ENCODE measurements around the gene IRAK1.
"Not testable (repeated sequence)": the region's sequence is repeated elsewhere in the genome, so short reads cannot be mapped to it uniquely, and the experiment has no call there.

Gene IRAK1

DNA sequence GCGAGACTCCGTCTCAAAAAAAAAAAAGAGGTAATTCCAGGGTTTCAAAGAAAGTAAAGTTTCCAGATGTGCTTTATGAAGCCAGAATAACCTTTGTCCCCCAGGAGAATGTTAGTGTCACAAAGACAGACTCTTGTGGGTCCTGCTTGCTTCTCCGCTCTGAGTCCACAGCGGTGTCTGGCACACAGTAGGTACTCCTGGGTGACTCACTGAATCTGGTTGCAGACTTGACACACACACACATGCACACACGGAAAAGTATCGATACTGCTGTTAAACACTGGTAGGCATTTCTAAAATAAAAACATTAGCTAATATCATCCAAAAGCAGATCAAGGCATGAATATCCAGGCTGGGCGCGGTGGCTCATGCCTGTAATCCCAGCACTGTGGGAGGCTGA is 24.2 kb downstream of the IRAK1 start:
- no peak for DNase-seq (ENCODE audit: low read depth in 2 of 2)

- DNase-seq (ENCODE audit: low read depth in 2 of 2): not testable (repeated sequence)
These were observed 25.3 kb downstream of the IRAK1 start for GRCh38 chrX:153994398-153994797.

GRCh38 chrX:153993978-153994377 is 25.7 kb downstream of the IRAK1 start:
- DNase-seq (ENCODE audit: low read depth in 2 of 2): no peak

- no peak for DNase-seq (ENCODE audit: low read depth in 2 of 2)
These were observed 26.6 kb downstream of the IRAK1 start for GRCh38 chrX:153993079-153993478.

DNA sequence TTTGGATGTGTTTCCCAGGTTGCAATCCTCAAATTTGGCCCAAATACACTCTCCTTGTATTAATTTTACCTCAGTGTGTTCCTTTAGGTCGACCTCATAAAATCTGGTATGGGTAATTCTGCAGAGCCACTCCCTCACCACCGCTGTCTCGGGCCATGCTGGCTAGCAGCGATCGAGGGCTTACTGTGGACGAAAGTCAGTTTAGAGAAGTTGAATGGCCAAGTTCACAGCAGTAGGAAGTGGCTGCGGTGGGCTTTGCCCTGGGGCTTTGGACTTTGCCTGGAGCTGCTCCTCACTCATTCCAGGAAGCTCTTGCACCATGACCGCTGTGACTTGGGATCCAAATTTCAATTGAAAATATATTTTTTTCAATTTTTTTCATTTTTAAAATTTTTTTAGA is 27.5 kb downstream of the IRAK1 start:
- no peak for DNase-seq (ENCODE audit: low read depth in 2 of 2)

DNA sequence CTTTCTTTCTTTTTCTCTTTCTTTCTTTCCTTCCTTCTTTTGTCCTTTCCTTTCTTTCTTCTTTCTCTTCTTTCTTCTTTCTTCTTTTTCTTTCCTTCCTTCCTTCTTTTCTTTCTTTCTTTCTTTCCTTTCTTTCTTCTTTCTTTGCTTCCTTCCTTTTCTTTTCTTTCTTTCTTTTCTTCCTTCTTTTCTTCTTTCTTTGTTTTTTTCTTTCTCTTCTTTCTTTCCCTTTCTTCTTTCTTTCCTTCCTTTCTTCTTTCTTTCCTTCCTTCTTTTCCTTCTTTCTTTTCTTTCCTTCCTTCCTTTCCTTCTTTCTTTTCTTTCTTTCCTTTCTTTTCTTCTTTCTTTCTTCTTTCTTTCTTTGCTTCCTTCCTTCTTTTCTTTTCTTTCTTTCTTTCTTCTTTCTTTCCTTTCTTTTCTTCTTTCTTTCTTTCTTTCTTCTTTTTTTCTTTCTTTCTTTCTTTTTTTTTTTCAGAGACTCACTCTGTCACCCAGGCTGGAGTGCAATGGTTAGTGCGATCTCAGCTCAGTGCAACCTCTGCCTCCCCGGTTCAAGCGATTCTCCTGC is 28.6 kb downstream of the IRAK1 start:
- DNase-seq (ENCODE audit: low read depth in 2 of 2): no peak

DNA sequence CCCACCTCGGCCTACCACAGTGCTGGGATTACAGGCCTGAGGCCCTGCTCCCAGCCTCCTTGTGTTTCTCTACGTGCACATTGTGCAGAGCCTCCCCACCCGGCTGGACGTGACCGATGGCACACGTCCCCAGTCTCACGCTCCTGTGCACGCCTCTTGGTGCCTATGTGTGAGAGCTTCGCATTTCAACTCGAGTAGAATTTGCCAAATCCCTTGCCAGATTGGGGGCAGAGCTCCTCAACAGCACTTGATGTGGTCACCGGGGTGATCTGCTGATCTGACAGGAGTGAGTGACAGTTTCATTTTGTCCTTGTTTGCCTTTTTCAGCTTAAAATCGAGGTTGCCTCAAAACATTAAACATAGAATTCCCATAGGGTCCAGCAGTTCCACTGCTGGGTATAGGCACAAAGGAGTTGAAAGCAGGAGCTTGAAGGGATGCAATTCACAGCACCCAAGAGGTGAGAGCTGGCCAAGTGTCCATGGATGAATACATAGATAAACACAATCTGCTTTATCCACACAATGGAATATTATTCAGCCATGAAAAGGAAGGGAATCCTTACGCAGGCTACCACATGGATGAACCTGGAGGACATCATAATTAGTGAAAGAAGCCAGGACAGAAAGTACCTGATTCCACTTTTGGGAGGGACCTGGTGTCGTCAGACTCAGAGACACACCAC is 29.6 kb downstream of the IRAK1 start:
- DNase-seq (ENCODE audit: low read depth in 2 of 2): no peak

DNA sequence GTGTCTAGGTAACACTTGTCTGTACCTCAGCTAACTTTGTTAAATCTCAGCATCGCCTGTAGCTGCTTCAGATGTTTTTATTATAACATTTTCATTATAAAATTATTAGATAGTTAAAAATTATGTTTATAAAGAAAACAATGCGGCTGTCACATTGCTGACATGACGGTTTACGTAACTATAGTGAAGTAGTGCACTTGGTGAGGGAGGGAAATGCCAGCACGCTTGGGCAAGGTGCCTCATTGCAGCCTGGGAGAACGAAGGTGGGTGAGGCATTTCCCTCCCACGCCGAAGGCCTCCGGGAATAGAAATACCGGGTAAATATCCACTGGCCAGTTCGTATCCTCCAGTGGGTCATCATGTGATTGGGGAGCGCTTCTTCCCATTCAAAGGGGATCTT is 31.2 kb downstream of the IRAK1 start:
- DNase-seq (ENCODE audit: low read depth in 2 of 2): no peak

- peak in 1 of 2 donors; percentile 18 for DNase-seq (ENCODE audit: low read depth in 2 of 2)
These were observed 35.1 kb downstream of the IRAK1 start for GRCh38 chrX:153984351-153985178.

- DNase-seq (ENCODE audit: low read depth in 2 of 2): no peak
These were observed 36.3 kb downstream of the IRAK1 start for GRCh38 chrX:153983321-153983801.

- peak in 1 of 2 donors; percentile 19 for DNase-seq (ENCODE audit: low read depth in 2 of 2)
These were observed 37.8 kb downstream of the IRAK1 start for GRCh38 chrX:153981771-153982533.

- no peak for DNase-seq (ENCODE audit: low read depth in 2 of 2)
These were observed 38.5 kb downstream of the IRAK1 start for GRCh38 chrX:153981231-153981630.

DNA sequence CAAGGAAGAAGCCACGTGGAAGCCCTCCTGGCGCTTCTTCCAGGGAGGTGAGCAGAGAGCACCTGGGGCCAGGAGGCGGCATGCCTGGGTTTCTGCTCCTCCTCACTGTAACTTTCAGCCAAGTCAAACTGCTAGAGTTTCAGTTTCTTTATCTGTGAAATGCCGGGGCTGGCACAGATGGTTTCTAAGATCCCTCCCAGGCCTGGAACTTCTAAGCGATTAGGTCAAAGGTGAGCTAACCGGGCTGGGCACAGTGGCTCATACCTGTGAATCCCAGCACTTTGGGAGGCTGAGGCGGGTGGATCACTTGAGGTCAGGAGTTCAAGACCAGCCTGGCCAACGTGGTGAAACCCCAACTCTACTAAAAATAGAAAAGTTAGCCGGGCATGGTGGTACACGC is 39.3 kb downstream of the IRAK1 start:
- not testable (repeated sequence) for DNase-seq (ENCODE audit: low read depth in 2 of 2)

DNA sequence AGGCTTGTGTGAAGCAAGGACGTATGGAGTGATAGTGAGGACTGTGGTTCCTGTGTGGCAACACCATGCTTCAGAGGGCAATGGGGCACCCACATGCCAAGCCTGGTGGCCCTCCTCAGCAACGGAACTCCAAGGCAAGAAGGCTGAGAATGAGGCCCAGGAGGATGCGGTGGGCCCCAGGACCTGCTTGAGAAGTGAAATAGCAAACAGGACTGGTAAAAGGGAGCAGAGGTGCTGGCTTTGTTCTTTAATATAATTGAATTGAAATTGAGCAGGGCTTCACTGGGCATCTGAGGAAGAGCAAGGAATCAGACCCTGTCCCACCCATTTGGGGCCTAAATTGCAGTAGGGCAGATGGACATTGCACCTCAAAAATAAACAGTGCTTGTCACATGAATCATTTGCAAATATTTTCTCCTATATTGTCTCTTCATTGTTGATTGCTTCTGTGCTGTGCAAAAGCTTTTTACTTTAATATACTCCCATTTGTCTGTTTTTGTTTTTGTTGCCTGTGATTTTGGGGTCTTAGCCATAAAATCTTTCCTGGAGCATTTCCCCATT is 44.9 kb downstream of the IRAK1 start:
- DNase-seq (ENCODE audit: low read depth in 2 of 2): no peak

- no peak for DNase-seq (ENCODE audit: low read depth in 2 of 2)
These were observed 45.5 kb downstream of the IRAK1 start for GRCh38 chrX:153974003-153974725.

- no peak for DNase-seq (ENCODE audit: low read depth in 2 of 2)
These were observed 46.3 kb downstream of the IRAK1 start for GRCh38 chrX:153973127-153974002.

GRCh38 chrX:153972368-153973126 is 47.2 kb downstream of the IRAK1 start, which contains the start of gene TMEM187:
TSS of gene TMEM187 (plus strand) at chrX:153972754. CDS start at chrX:153982063, 9,309 bp downstream.
- DNase-seq (ENCODE audit: low read depth in 2 of 2): peak; percentile 75 to 82

GRCh38 chrX:153971450-153972367 is 48.0 kb downstream of the IRAK1 start, which contains the start of gene HCFC1:
TSS of gene HCFC1 (minus strand) at chrX:153971818. CDS start at chrX:153970840, 978 bp downstream.
- DNase-seq (ENCODE audit: low read depth in 2 of 2): peak; percentile 85 to 86
